ENCODE measurements around the gene USP20.

The USP20 gene

DNA sequence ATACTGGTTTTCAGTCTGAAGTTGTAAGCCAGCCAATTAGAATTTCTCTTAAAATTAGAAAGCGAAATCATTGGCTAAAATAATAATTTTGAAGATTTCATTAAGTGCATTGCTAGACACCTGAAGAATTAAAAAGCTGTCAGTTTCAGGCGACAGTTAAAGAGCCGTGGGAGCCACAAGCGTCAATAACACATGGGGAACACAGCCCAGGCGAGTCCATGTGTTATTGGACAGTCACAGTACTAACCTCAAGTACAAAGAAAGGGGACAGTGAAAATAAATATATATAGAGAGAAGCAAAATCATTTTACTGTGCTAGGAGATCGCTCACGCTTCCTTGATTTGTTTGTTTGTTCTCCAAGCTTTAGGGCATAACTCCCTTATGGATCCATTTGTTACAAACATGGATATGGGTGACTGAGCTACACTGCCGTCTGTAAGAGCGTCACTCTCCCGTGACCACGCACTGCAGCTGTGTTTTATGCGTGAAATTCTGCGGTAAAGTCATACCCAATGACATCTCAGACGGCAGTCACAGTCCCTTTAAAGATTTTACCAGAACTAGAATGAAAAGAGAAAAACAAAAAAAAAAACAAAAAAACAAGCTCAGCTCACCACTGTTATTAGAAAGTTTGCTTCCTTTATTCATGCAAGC is 83.2 kb downstream of the USP20 start:
- no peak for DNase-seq (ENCODE audit: low read depth, low spot score)

DNA sequence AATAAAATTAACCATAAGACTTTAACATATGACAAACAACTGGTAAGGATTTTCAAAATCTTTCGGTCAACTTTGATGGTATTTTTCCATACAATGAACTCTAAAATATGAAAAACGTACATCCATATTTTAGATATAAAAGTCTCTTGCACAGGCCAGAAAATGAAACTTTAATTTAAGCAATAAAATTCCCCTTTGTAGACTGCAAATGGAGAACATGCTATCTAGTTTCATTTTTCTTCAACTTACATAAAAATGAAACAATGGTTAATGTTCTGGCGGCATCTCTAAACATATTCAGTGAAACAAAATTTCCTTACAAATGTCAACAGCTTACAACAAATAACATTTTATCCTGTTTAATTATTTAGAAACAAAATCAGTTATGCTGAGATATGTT is 84.0 kb downstream of the USP20 start:
- no peak for DNase-seq (ENCODE audit: low read depth, low spot score)

DNA sequence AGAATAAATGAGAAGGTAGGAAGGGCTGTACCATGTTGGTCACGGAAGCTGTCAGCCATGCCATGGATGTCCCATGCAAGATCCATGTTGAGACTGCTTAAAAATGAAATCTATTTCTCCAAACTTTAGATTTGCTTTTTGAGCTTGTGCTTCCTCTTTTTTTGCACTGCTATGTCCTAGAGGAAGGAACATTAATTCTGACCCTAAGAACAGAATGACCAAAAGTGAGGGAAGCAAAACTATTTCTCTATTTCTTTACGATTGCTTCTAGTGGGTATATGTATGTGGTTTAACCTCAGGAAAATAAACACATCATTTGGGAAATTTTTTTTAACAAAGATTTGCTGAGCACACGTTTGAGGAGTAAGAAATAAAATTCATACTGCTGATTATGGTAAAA is 84.6 kb downstream of the USP20 start:
- DNase-seq (ENCODE audit: low read depth, low spot score) = no peak

DNA sequence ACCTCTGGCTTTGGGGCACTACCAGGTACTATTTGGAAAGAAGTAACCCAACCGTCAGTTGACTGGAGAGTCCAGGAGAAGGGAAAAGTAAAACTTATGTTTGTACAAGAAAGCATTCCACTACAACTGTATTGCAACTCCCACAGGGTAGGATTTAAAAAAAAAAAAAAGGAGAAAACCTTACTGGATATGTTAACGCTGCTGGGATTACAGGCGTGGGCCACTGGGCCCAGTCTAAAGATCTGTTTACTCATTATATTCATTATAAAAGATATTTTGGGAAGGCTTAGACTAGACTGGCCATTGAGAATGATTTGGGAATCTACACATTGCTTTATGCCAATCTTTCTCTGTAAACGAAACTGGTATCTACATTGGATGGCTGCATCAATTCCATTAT is 86.6 kb downstream of the USP20 start:
- no peak for DNase-seq (ENCODE audit: low read depth, low spot score)

DNA sequence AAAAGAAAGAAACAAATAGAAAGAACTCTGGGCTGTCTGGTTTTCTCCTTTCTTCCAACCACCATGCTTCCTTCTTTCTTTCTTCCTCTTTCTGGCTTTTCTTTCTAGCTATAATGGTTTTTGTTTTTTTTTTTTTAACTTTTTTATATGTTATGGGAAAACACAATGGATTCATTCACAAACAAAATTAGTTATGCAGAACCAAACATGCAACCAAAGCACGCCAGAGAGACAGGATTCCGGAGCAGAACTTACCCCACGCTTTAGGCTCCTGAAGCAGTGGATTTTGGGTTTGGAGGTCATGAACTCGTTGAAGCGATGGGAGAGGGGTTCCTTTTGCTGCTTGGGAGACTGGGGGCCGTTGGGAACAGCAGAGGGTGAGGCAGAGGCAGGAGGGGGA is 88.3 kb downstream of the USP20 start:
- no peak for DNase-seq (ENCODE audit: low read depth, low spot score)

DNA sequence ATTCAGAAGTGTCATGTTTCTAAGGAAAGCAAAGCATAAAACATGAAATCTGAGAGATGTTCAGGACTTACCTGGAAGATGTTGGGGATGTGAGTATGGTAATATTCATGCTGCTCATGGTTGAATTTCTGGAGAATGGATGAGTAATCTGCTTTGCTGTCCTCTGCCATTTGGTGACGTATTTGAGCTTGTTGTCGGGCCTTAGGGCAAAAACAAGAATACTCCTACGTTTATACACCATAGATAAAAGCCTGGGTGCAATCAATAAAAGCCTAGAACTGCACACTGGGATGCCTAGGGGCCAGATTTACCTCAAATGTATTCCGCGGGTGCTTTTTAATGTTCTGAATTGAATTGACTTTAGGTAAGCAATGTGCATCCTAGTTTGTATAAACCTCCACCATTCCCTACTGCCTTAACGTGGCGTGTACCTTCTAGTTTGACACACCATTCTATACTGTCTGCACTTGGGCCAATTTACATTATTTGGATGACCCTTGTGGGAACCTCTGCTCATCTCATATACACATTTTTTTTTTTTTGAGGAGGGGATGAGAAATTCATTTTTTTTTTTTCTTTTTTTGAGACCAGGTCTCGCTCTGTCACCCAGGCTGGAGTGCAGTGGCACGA is 94.4 kb downstream of the USP20 start:
- no peak for DNase-seq (ENCODE audit: low read depth, low spot score)

DNA sequence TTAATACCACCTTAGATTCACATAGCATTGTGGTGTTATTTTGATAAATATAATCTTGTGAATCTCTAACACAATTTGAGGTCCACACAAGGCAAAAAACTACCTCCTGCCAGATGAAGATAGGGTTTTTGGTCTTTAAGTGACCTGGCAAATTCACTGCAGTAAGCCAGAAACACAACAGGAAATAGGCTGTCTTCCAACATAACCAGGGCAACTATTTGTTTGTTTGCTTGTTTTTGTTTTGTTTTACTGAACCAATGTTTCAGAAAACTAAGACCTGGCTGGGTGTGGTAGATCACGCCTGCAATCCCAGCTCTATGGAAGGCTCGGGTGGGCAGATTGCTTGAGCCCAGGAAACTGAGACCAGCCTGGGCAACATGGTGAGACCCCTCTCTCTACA is 95.5 kb downstream of the USP20 start:
- DNase-seq (ENCODE audit: low read depth, low spot score) = no peak

All from iPS DF 19.7 (cell line).